Measurements from ENCODE around the gene MICAL2. TPM values are rescaled to one million over a fixed set of nuclear protein-coding genes. Genes with fewer than 3 reads are reported as not detected.

Gene MICAL2
- total RNA-seq, 4 donors from 2014 or later, result 195 to 499 (median 259) TPM

DNA sequence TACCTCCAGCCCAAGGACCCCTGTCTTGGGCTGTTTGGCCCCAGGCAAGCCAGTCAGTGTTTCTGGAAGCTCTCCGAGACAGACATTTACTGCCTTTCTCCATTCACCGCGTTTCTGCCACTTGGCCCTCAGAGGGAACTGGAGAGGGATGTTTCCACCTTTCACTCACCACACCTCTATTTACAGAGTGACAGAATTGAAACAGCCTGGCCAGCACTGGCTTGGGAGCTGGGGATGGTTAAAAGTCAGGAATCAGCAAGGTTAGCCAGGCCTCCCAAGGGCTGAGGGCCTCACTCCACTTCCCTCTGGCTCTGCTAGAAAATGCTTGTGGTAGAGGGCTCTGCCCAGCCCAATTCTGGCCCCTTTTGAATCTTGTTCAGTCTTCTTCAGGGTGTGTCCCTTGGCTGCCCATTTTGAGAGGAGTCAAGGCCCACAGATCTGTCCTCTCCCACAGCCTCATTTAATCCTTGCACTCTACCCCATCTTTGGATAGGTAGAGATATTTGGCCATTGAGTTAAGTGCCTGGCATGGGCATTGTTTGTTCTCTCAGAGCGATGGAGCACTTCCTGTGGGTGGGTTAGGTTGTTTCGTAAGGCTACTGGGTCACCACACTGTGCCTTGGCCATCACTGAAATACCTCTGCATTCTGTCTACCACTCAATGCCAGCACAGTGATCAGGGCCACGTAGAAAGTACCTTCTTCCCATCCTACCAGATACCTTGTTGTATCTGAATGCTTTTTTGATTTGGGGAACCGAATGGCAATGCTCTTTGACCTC lies 119.2 kb downstream of the MICAL2 start:
- no peaks in the 10 kb centered on the region for H3K27me3 ChIP-seq
- peaks cover 0 to 36% (median 30%) of the 10 kb centered on the region in 4 donors for H3K4me1 ChIP-seq
- H3K9me3 ChIP-seq, result no peaks in the 10 kb centered on the region
- 84% methylated on average over 6 of the region's 7 CpGs for whole genome bisulfite sequencing
- peaks cover 38 to 81% (median 69%) of the 10 kb centered on the region in 4 donors for H3K36me3 ChIP-seq
- H3K27ac ChIP-seq (replicated peaks in 1 of 4), result peak overlapping the region; percentile 45 to 88 (median 66)
- DNase-seq (ENCODE audit: extremely low spot score), result no peak
- intact Hi-C loops (cut with DNase I), result loop anchor here (10.0 kb wide), 1 partner anchor 65 kb away; no protein-coding TSS in a partner anchor
- no peak overlapping the region for H3K4me3 ChIP-seq
- TF ChIP-seq EP300 (IDR thresholded peaks at IDR 0.05), result no peak
- TF ChIP-seq, protein P1, sequence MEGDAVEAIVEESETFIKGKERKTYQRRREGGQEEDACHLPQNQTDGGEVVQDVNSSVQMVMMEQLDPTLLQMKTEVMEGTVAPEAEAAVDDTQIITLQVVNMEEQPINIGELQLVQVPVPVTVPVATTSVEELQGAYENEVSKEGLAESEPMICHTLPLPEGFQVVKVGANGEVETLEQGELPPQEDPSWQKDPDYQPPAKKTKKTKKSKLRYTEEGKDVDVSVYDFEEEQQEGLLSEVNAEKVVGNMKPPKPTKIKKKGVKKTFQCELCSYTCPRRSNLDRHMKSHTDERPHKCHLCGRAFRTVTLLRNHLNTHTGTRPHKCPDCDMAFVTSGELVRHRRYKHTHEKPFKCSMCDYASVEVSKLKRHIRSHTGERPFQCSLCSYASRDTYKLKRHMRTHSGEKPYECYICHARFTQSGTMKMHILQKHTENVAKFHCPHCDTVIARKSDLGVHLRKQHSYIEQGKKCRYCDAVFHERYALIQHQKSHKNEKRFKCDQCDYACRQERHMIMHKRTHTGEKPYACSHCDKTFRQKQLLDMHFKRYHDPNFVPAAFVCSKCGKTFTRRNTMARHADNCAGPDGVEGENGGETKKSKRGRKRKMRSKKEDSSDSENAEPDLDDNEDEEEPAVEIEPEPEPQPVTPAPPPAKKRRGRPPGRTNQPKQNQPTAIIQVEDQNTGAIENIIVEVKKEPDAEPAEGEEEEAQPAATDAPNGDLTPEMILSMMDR (IDR thresholded peaks at IDR 0.05), result no peak
- TF ChIP-seq POLR2AphosphoS5 (IDR thresholded peaks at IDR 0.05), result no peak
- no peak for TF ChIP-seq POLR2A (IDR thresholded peaks at IDR 0.05; ENCODE audit: low read depth)

DNA sequence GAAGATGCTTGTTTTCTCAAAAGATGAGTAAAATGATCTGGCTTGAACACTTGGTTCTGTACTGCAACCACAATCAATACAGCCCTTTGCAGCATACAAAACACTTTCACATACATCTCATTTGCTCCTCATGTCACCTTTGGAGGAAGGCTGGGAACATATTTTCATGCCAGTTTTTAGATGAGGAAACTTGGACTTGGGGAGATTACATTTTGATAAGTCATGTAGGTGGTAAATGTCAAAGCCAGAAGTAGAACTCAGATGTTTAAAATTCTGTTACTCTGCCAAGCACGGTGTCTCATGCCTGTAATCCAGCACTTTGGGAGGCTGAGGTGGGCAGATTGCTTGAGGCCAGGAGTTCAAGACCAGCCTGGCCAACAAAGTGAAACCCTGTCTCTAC lies 121.8 kb downstream of the MICAL2 start:
- Histone ChIP-seq H3K4me3 (no peak overlapping the region), H3K9me3 (no peaks in the 10 kb centered on the region), H3K4me1 (peaks cover 11 to 60% (median 53%) of the 10 kb centered on the region in 4 donors), H3K27ac (replicated peaks in 1 of 4) (peak overlapping the region; percentile 82 to 89 (median 88)), H3K36me3 (peaks cover 27 to 55% (median 48%) of the 10 kb centered on the region in 4 donors), H3K27me3 (no peaks in the 10 kb centered on the region)
- TF ChIP-seq, protein P1 (IDR thresholded peaks at IDR 0.05), result no peak
- no peak for TF ChIP-seq EP300 (IDR thresholded peaks at IDR 0.05)
- TF ChIP-seq POLR2AphosphoS5 (IDR thresholded peaks at IDR 0.05), result no peak
- TF ChIP-seq POLR2A (IDR thresholded peaks at IDR 0.05; ENCODE audit: low read depth), result no peak
- intact Hi-C loops (cut with DNase I), result loop anchor here (10.0 kb wide), 1 partner anchor 67 kb away; no protein-coding TSS in a partner anchor
- no peak for DNase-seq (ENCODE audit: extremely low spot score)
- 50% methylated on average over 1 of the region's 1 CpG for WGBS

GRCh38 chr11:12232817-12233601 lies 122.6 kb downstream of the MICAL2 start:
- Histone ChIP-seq H3K9me3 (no peaks in the 10 kb centered on the region), H3K4me3 (no peak overlapping the region), H3K27me3 (no peaks in the 10 kb centered on the region), H3K36me3 (peaks cover 24 to 50% (median 42%) of the 10 kb centered on the region in 4 donors), H3K4me1 (peaks cover 12 to 69% (median 60%) of the 10 kb centered on the region in 4 donors), H3K27ac (replicated peaks in 1 of 4) (peak overlapping the region; percentile 82 to 89 (median 88))
- intact Hi-C loops (cut with DNase I), result loop anchor here (10.0 kb wide), 1 partner anchor 68 kb away; no protein-coding TSS in a partner anchor
- no peak for DNase-seq (ENCODE audit: extremely low spot score)
- 73% methylated on average over 4 of the region's 4 CpGs for WGBS
- no peak for TF ChIP-seq POLR2A (IDR thresholded peaks at IDR 0.05; ENCODE audit: low read depth)

- H3K4me1 ChIP-seq, result peaks cover 12 to 74% (median 66%) of the 10 kb centered on the region in 4 donors
- peak overlapping the region; percentile 82 to 89 (median 88) for H3K27ac ChIP-seq (replicated peaks in 1 of 4)
- no peaks in the 10 kb centered on the region for H3K9me3 ChIP-seq
- intact Hi-C loops (cut with DNase I), result loop anchor here (10.0 kb wide), 1 partner anchor 69 kb away; no protein-coding TSS in a partner anchor
- no peak overlapping the region for H3K4me3 ChIP-seq
- TF ChIP-seq, protein P1 (IDR thresholded peaks at IDR 0.05), result no peak
- TF ChIP-seq POLR2AphosphoS5 (IDR thresholded peaks at IDR 0.05) (no peak), POLR2A (IDR thresholded peaks at IDR 0.05; ENCODE audit: low read depth) (no peak), EP300 (IDR thresholded peaks at IDR 0.05) (no peak)
- 92% methylated on average over 1 of the region's 1 CpG for WGBS
- no peak for DNase-seq (ENCODE audit: extremely low spot score)
- H3K36me3 ChIP-seq, result peaks cover 21 to 50% (median 36%) of the 10 kb centered on the region in 4 donors
- H3K27me3 ChIP-seq, result no peaks in the 10 kb centered on the region
Observed at GRCh38 chr11:12233602-12233925, 123.2 kb downstream of the MICAL2 start.

DNA sequence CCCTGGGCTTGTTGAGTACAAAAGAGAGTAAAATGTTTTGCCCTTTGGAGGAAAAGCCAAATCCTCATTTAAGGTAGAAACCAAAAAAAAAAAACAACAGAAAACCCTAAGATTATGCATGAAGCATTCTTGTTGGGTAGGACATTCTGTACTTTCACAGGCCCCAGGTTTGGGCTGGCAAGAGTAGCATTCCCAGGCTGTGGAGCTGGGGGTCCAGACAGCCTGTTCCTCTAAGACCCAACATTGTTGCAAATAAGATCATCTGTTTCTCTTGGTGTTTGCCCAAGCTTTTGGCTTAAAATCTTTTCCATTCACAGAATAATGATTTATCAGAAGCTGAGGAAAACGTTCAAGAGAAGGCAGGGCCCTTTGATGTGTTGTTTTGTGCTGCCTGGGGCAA lies 123.8 kb downstream of the MICAL2 start:
- 35% methylated on average over 1 of the region's 1 CpG for WGBS
- Histone ChIP-seq H3K4me3 (no peak overlapping the region), H3K4me1 (peaks cover 12 to 80% (median 72%) of the 10 kb centered on the region in 4 donors), H3K27ac (replicated peaks in 1 of 4) (peak overlapping the region; percentile 82 to 89 (median 88)), H3K9me3 (no peaks in the 10 kb centered on the region), H3K36me3 (peaks cover 15 to 46% (median 30%) of the 10 kb centered on the region in 4 donors), H3K27me3 (no peaks in the 10 kb centered on the region)
- intact Hi-C loops (cut with DNase I), result loop anchor here (10.0 kb wide), 1 partner anchor 69 kb away; no protein-coding TSS in a partner anchor
- no peak for DNase-seq (ENCODE audit: extremely low spot score)
- peak; percentile 14 to 37 for TF ChIP-seq POLR2AphosphoS5 (IDR thresholded peaks at IDR 0.05)
- TF ChIP-seq, protein P1 (IDR thresholded peaks at IDR 0.05), result no peak

Data from esophagus muscularis mucosa (tissue), 4 donors.